A549 treated with AZD2906 at 1 μM for 4 hours (cell line): ENCODE data around the gene CREB3. TPM values are rescaled to one million over a fixed set of nuclear protein-coding genes. Genes with fewer than 3 reads are reported as not detected.

Source experiments
- total RNA-seq: library from RNA; stranded (reverse); fragments of 200-300 nt; extraction: Qiagen RNA extraction; gene quantifications from 5 replicates; pipeline ENCODE4 v1.2.3, GENCODE V29; 2022

CREB3 gene, protein sequence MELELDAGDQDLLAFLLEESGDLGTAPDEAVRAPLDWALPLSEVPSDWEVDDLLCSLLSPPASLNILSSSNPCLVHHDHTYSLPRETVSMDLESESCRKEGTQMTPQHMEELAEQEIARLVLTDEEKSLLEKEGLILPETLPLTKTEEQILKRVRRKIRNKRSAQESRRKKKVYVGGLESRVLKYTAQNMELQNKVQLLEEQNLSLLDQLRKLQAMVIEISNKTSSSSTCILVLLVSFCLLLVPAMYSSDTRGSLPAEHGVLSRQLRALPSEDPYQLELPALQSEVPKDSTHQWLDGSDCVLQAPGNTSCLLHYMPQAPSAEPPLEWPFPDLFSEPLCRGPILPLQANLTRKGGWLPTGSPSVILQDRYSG
- total RNA-seq, result 54.4 to 63.2 TPM (median 57.3 TPM) in 5 replicates

DNA sequence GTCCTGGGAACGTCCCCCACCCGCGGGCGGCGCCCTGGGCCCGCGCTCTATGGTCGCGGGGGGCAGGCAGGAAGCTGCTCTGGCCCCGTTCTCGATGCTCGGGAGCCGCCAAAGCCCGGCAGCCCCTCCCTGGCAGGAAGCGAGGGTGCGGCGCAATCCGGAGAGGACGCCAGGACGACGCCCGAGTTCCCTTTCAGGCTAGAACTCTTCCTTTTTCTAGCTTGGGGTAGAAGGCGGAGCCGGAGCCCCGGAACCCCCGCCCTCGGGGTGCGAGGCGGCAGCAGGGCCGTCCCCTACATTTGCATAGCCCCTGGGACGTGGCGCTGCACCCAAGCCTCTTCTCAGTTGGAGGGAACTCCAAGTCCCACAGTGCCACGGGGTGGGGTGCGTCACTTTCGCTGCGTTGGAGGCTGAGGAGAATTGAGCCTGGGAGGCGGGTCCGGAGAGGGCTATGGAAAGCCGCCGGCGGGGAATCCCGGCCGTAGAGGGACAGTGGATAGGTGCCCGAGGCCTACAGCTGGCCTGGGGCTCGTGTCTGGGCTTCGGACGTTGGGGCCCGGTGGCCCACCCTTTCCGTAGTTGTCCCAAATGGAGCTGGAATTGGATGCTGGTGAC is at the start of gene CREB3, which contains the start of gene TLN1:
Gene CREB3 (plus strand): TSS at position 482 of the 615 bp plus-strand sequence. CDS start 107 bp downstream, at position 589.
Gene TLN1 (minus strand): TSS at position 11 of the 615 bp plus-strand sequence. CDS start 6,501 bp downstream, outside the sequence.

DNA sequence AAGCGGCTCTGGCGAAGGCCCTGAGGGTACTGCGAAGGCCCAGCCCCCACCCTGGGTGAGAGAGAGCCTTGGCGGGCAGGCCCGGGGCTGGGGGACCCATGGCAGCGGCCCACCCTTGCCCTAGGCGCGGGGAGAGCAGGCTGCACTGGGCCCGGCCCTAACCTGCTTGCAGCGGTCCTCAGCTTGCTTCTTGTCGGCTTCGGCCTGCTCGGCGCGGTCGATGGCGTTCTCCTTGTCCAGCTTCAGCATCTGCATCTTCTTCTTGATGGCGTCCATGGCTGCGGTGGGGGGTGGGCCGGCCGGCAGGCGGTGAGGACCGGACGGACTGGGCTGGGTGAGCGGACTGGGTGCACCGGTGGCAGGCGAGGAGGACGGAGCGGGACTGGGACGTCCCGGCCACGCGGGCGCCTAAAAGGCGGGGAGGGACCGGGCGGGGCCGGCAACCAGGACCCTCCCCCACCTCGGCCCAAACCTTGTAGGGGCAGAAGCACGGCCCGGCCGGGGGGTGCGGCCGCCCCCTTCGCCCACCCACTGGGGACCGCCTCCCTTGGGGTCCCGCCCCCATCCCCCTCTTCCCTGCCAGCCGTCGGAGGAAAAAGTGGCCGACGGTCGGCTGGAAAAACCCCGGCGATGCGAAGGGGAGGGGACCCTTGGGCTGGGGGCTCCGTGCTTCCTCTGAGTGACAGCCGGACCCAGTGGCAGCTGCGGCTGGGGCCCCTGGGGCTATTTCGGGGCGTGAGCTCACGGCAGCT is 42.7 kb upstream of the CREB3 start, which contains the start of gene TPM2:
Gene TPM2 (minus strand): TSS at position 384 of the 752 bp plus-strand sequence. CDS start 108 bp downstream, at position 276.

GRCh38 chr9:35748858-35749514 is 16.5 kb downstream of the CREB3 start, which contains the start of the genes GBA2 and RGP1:
TSS of gene GBA2 (minus strand) at chr9:35749228. CDS start at chr9:35748704, 524 bp downstream.
TSS of gene RGP1 (plus strand) at chr9:35749287. CDS start at chr9:35749756, 469 bp downstream.

GRCh38 chr9:35754264-35754663 is 21.8 kb downstream of the CREB3 start, which contains the start of gene MSMP:
TSS of gene MSMP (minus strand) at chr9:35754276. CDS start at chr9:35754129, 147 bp downstream.

Other genes with a start within 250 kb of the CREB3 start
- gene RUSC2, start 242.6 kb upstream of the CREB3 start, total RNA-seq, result 26.6 to 32.2 TPM (median 31.5 TPM) in 5 replicates
- gene TESK1, start 127.4 kb upstream of the CREB3 start, total RNA-seq, result 21.8 to 29.3 TPM (median 28.4 TPM) in 5 replicates
- gene CD72, start 114.3 kb upstream of the CREB3 start, total RNA-seq, result 0.15 to 0.22 TPM (median 0.17 TPM) in 4 of 5 replicates, not detected in the other
- gene SIT1, start 81.7 kb upstream of the CREB3 start, total RNA-seq, result 0.07 TPM in 1 of 5 replicates, not detected in the others
- 5.1 to 14.3 TPM (median 9.2 TPM) in 4 of 5 replicates, not detected in the other for gene RMRP, start 74.6 kb upstream of the CREB3 start, total RNA-seq
- gene CCDC107, start 74.4 kb upstream of the CREB3 start, total RNA-seq, result 25.4 to 33.7 TPM (median 32.3 TPM) in 5 replicates
- gene ARHGEF39, start 67.5 kb upstream of the CREB3 start, total RNA-seq, result 11.1 to 18.8 TPM (median 16.6 TPM) in 5 replicates
- gene CA9, start 58.7 kb upstream of the CREB3 start, total RNA-seq, result 6.0 to 10.6 TPM (median 8.0 TPM) in 5 replicates
- 647 to 712 TPM (median 698 TPM) in 5 replicates for gene TPM2, start 42.7 kb upstream of the CREB3 start, total RNA-seq
- gene TLN1, start 471 bp upstream of the CREB3 start, total RNA-seq, result 118 to 145 TPM (median 125 TPM) in 5 replicates
- gene GBA2, start 16.6 kb downstream of the CREB3 start, total RNA-seq, result 28.4 to 39.2 TPM (median 31.7 TPM) in 5 replicates
- gene RGP1, start 16.6 kb downstream of the CREB3 start, total RNA-seq, result 13.5 to 17.7 TPM (median 14.7 TPM) in 5 replicates
- gene MSMP, start 21.6 kb downstream of the CREB3 start, total RNA-seq, result 0.15 to 0.38 TPM (median 0.23 TPM) in 4 of 5 replicates, not detected in the other
- gene NPR2, start 58.9 kb downstream of the CREB3 start, total RNA-seq, result 4.2 to 6.3 TPM (median 4.6 TPM) in 5 replicates
- gene SPAG8, start 79.6 kb downstream of the CREB3 start, total RNA-seq, result 0.34 to 0.52 TPM (median 0.35 TPM) in 5 replicates
- gene HINT2, start 82.4 kb downstream of the CREB3 start, total RNA-seq, result 69.1 to 112 TPM (median 101 TPM) in 5 replicates
- gene FAM221B, start 96.1 kb downstream of the CREB3 start, total RNA-seq, result not detected in 5 replicates
- gene TMEM8B, start 96.6 kb downstream of the CREB3 start, total RNA-seq, result 2.4 to 3.5 TPM (median 3.4 TPM) in 5 replicates
- not detected in 5 replicates for gene OR13J1, start 137.7 kb downstream of the CREB3 start, total RNA-seq
- 0.22 to 0.51 TPM (median 0.34 TPM) in 5 replicates for gene HRCT1, start 173.5 kb downstream of the CREB3 start, total RNA-seq
- 0.05 to 0.09 TPM (median 0.06 TPM) in 4 of 5 replicates, not detected in the other for gene SPAAR, start 176.8 kb downstream of the CREB3 start, total RNA-seq
- gene OR2S2, start 225.5 kb downstream of the CREB3 start, total RNA-seq, result not detected in 5 replicates